Mesendoderm (in vitro differentiated cells): ENCODE measurements around the gene AFG3L2.
A peak's percentile ranks its signal among the peaks of the same experiment; 100 is the strongest.

ENCODE experiments used
- DNase-seq: peaks from one replicate; pipeline ENCODE4 v3.0.0; 2013
- H2AK5ac ChIP-seq: 2 replicates; pipeline ENCODE4 v1.6.1; 2013; ENCODE audit warnings: low read length, inconsistent platforms
- H2BK120ac ChIP-seq: 2 replicates; pipeline ENCODE4 v1.6.1; 2013; ENCODE audit warnings: low read depth, mild to moderate bottlenecking, low read length, moderate library complexity, mixed read lengths
- H2BK15ac ChIP-seq: replicated peaks from 2 replicates; pipeline ENCODE4 v1.6.1; 2013; ENCODE audit warnings: low read depth, mild to moderate bottlenecking, moderate library complexity
- H2BK5ac ChIP-seq: 2 replicates; pipeline ENCODE4 v1.6.1; 2013; ENCODE audit warnings: low read length, inconsistent platforms
- H3K18ac ChIP-seq: 2 replicates; pipeline ENCODE4 v1.6.1; 2013; ENCODE audit warnings: mild to moderate bottlenecking, low read length, mixed read lengths
- H3K23ac ChIP-seq: one replicate; pipeline ENCODE4 v1.6.1; 2013; ENCODE audit warnings: low read length
- H3K27ac ChIP-seq: 2 replicates; pipeline ENCODE4 v1.5.1; 2013; ENCODE audit warnings: low read depth, mild to moderate bottlenecking, inconsistent platforms, low read length, moderate library complexity
- H3K27me3 ChIP-seq: 2 replicates; pipeline ENCODE4 v1.6.1; 2013; ENCODE audit warnings: low read length, control low read depth, mild to moderate bottlenecking, inconsistent platforms; ENCODE audit not compliant: insufficient read depth, poor library complexity
- H3K36me3 ChIP-seq: 2 replicates; pipeline ENCODE4 v1.6.1; 2013; ENCODE audit warnings: low read length, inconsistent platforms; ENCODE audit not compliant: control insufficient read depth, insufficient read depth
- H3K4ac ChIP-seq: one replicate; pipeline ENCODE4 v1.6.1; 2013; ENCODE audit warnings: low read depth, mild to moderate bottlenecking, low read length, moderate library complexity
- H3K4me1 ChIP-seq: 2 replicates; pipeline ENCODE4 v1.6.1; 2013; ENCODE audit warnings: low read depth, low read length, inconsistent platforms; ENCODE audit not compliant: control insufficient read depth
- H3K4me2 ChIP-seq: 2 replicates; pipeline ENCODE4 v1.6.1; 2013; ENCODE audit warnings: low read length
- H3K4me3 ChIP-seq: 2 replicates; pipeline ENCODE4 v1.5.1; 2013; ENCODE audit warnings: mild to moderate bottlenecking, low read length
- H3K56ac ChIP-seq: one replicate; pipeline ENCODE4 v1.6.1; 2013; ENCODE audit warnings: low read length
- H3K79me1 ChIP-seq: 2 replicates; pipeline ENCODE4 v1.6.1; 2013; ENCODE audit warnings: low read length, inconsistent platforms
- H3K79me2 ChIP-seq: 2 replicates; pipeline ENCODE4 v1.6.1; 2013; ENCODE audit warnings: mild to moderate bottlenecking, low read length; ENCODE audit not compliant: control insufficient read depth, insufficient read depth
- H3K9ac ChIP-seq: 2 replicates; pipeline ENCODE4 v1.6.1; 2013; ENCODE audit warnings: low read length, inconsistent platforms
- H4K5ac ChIP-seq: one replicate; pipeline ENCODE4 v1.6.1; 2013; ENCODE audit warnings: low read length
- H4K8ac ChIP-seq: one replicate; pipeline ENCODE4 v1.6.1; 2013; ENCODE audit warnings: low read depth, mild to moderate bottlenecking, control low read depth, low read length, moderate library complexity
- WGBS: extraction: QIAGEN DNeasy Blood & Tissue Kit; methylation state at CpG from one replicate; pipeline ENCODE4 v1.1.7; 2013; ENCODE audit warnings: low lambda C conversion rate, missing lambda C conversion rate; ENCODE audit not compliant: insufficient coverage; ENCODE audit errors: extremely low coverage; 5-methylcytosine and 5-hydroxymethylcytosine counted together

AFG3L2 gene

GRCh38 chr18:12304351-12305210 is 72.4 kb downstream of the AFG3L2 start:
- peaks cover 5% of the 10 kb centered on the region for H3K4me1 ChIP-seq
- H3K79me2 ChIP-seq = peaks cover 7% of the 10 kb centered on the region
- H3K4me3 ChIP-seq = no peak overlapping the region
- H3K23ac ChIP-seq = peak overlapping the region; percentile 80
- H2BK15ac ChIP-seq = no peak overlapping the region
- no peaks in the 10 kb centered on the region for H3K36me3 ChIP-seq
- WGBS = no CpG with 5 or more reads among the region's 19 CpGs
- H3K4ac ChIP-seq = no peak overlapping the region
- H3K27me3 ChIP-seq = no peaks in the 10 kb centered on the region
- no peak overlapping the region for H2AK5ac ChIP-seq
- H3K79me1 ChIP-seq = peaks cover 2% of the 10 kb centered on the region
- H3K9ac ChIP-seq = no peak overlapping the region
- no peak overlapping the region for H4K5ac ChIP-seq
- H3K18ac ChIP-seq = no peak overlapping the region
- no peak overlapping the region for H3K27ac ChIP-seq
- H2BK120ac ChIP-seq = no peak overlapping the region
- H3K4me2 ChIP-seq = no peak overlapping the region
- no peak overlapping the region for H4K8ac ChIP-seq
- DNase-seq = no peak
- H2BK5ac ChIP-seq = no peak overlapping the region
- peak overlapping the region; percentile 25 for H3K56ac ChIP-seq

DNA sequence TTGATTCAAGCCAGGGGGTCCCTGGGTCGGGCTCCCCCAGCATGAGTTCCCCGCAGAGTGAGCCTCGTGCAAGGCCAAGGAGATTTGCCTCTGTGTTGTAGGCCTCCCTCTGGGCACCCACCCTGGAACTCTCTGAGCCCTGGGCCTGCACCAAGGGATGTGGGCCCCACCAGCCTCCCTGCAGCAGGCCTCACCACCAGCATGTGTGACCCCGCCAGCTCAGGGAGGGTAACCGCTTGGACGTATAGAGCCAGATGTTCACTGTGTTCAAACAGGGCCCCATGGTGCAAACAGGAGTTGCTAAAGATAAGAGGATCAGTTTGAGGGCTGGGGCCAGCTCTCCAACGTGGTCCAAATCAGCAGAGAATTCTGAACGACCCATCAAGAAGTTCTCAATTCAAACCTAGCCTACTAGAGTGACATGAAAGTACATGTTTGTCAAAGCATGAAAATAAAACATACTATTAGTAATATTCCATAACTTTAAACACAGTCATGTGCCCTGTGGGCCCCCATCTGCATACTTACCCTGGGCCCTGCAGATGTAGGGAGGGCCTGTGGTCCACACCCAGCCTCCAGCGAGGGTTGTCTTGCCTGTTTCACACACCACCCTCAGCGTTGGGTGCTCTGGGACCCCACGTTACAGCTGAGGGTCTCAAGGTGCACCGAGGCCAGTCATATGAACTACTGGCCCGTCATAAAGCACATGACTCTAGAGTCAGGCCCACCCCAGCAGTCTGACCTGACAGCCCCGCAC is 74.5 kb downstream of the AFG3L2 start:
- no CpG with 5 or more reads among the region's 14 CpGs for WGBS
- no peaks in the 10 kb centered on the region for H3K79me1 ChIP-seq

DNA sequence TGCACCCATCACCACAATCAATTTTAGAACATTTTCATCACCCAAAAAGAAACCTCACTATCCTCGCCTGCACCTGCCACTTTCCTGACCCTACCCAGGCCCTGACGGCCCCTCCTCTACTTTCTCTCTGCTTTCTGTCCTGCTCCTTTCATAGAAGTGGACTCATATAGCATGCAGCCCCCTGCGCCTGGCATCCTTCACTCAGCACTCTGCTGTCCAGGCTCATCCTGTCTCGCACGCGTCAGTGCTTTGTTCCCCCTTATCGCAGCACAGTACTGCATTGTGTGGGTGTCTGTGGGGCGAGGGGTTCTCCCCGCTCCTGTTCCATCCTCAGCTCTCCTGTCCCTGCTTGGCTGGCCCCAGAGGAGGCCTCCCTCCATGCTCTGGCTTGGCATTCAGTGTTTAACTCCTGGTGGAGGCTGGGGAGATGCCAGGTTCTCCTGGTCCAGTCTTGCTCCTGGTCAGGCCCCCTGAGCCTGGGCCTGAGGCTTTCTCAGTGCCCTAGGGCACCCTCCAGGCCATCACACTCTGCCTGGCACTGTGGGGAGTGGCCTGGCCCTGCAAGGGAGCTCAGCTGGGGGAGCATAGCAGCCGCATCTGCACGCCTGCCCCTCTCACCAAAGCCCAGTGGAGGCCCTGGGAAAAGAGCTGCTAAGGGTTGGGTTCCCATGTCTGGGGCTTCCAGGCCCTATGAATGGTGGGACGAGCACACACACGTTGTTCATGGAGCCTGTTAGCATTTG is 75.6 kb downstream of the AFG3L2 start:
- H2BK5ac ChIP-seq = no peak overlapping the region
- no peak overlapping the region for H3K56ac ChIP-seq
- no peak overlapping the region for H2AK5ac ChIP-seq
- H3K4me3 ChIP-seq = no peak overlapping the region
- H4K5ac ChIP-seq = no peak overlapping the region
- H3K9ac ChIP-seq = no peak overlapping the region
- no peak overlapping the region for H3K4me2 ChIP-seq
- no peaks in the 10 kb centered on the region for H3K79me2 ChIP-seq
- DNase-seq = no peak
- H3K27ac ChIP-seq = no peak overlapping the region
- no peak overlapping the region for H4K8ac ChIP-seq
- H3K18ac ChIP-seq = no peak overlapping the region
- H3K36me3 ChIP-seq = no peaks in the 10 kb centered on the region
- H2BK120ac ChIP-seq = no peak overlapping the region
- no peaks in the 10 kb centered on the region for H3K79me1 ChIP-seq
- H3K4ac ChIP-seq = no peak overlapping the region
- no peak overlapping the region for H3K23ac ChIP-seq
- H3K4me1 ChIP-seq = peaks cover 2% of the 10 kb centered on the region
- no CpG with 5 or more reads among the region's 13 CpGs for WGBS
- H2BK15ac ChIP-seq = no peak overlapping the region
- H3K27me3 ChIP-seq = no peaks in the 10 kb centered on the region

More for the DNA sequence above, 74.5 kb downstream of the AFG3L2 start:
- H3K23ac ChIP-seq = no peak overlapping the region
- H2BK15ac ChIP-seq = no peak overlapping the region
- no peak overlapping the region for H3K56ac ChIP-seq
- H3K9ac ChIP-seq = no peak overlapping the region
- peaks cover 5% of the 10 kb centered on the region for H3K4me1 ChIP-seq
- H3K79me2 ChIP-seq = no peaks in the 10 kb centered on the region
- H3K4ac ChIP-seq = no peak overlapping the region
- no peak overlapping the region for H3K18ac ChIP-seq
- H2AK5ac ChIP-seq = no peak overlapping the region
- DNase-seq = no peak
- no peaks in the 10 kb centered on the region for H3K27me3 ChIP-seq
- H4K5ac ChIP-seq = no peak overlapping the region
- no peak overlapping the region for H4K8ac ChIP-seq
- H3K4me2 ChIP-seq = no peak overlapping the region
- H3K27ac ChIP-seq = no peak overlapping the region
- no peak overlapping the region for H2BK120ac ChIP-seq
- H3K4me3 ChIP-seq = no peak overlapping the region
- no peak overlapping the region for H2BK5ac ChIP-seq
- H3K36me3 ChIP-seq = no peaks in the 10 kb centered on the region

DNA sequence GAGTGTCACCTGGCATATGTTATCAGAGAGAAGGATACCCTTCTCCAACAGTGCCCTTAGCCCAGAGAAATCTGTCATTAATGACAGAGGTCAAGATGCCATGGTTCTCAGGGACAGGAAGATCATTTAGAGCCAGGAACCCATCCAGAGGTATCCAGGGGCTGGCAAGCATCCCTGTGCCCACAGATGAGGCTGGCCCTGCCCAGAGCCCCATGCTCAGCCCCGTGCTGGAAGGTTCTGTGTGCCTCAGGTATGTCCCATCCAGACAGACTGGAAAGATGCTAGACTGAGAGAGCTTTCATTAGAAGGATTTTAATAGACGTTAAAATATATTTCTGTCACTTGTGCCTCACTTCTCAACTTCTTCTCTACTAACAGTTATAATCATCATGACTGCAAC is 77.2 kb downstream of the AFG3L2 start:
- WGBS = no CpG with 5 or more reads among the region's 2 CpGs
- no peak overlapping the region for H3K4me2 ChIP-seq
- H3K79me1 ChIP-seq = no peaks in the 10 kb centered on the region
- DNase-seq = no peak
- no peak overlapping the region for H3K4ac ChIP-seq
- no peaks in the 10 kb centered on the region for H3K79me2 ChIP-seq
- no peak overlapping the region for H3K9ac ChIP-seq
- no peak overlapping the region for H3K18ac ChIP-seq
- no peak overlapping the region for H2BK15ac ChIP-seq
- H3K56ac ChIP-seq = no peak overlapping the region
- no peaks in the 10 kb centered on the region for H3K36me3 ChIP-seq
- no peak overlapping the region for H3K4me3 ChIP-seq
- no peaks in the 10 kb centered on the region for H3K27me3 ChIP-seq
- H3K27ac ChIP-seq = no peak overlapping the region
- no peak overlapping the region for H4K8ac ChIP-seq
- no peak overlapping the region for H2AK5ac ChIP-seq
- no peaks in the 10 kb centered on the region for H3K4me1 ChIP-seq
- no peak overlapping the region for H2BK120ac ChIP-seq
- no peak overlapping the region for H2BK5ac ChIP-seq
- H3K23ac ChIP-seq = no peak overlapping the region
- H4K5ac ChIP-seq = no peak overlapping the region

DNA sequence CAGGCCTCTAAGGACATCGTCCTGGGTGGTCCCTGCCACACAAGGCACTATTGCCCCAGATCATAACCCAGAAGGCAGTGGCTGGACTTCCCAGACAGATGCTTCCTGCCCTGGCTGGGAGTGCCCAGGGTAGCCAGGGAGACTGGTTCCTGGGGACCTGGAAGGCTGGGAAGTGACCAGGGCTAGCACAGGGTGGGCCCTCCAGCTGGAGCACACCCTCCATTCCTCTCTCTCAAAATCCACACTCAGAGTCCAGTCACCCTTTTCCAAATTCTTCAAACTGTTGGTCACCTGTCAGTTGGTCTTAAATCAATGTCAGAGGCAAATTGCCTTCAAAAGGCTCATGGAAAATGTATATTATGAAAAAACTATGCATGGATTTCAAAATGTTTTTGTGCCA is 80.6 kb downstream of the AFG3L2 start:
- Histone ChIP-seq H3K4ac (no peak overlapping the region), H2BK5ac (no peak overlapping the region), H3K4me3 (no peak overlapping the region), H3K4me2 (no peak overlapping the region), H3K79me2 (no peaks in the 10 kb centered on the region), H4K5ac (no peak overlapping the region), H3K79me1 (no peaks in the 10 kb centered on the region), H4K8ac (no peak overlapping the region), H2BK120ac (no peak overlapping the region), H3K18ac (no peak overlapping the region), H2BK15ac (no peak overlapping the region), H2AK5ac (no peak overlapping the region), H3K27ac (no peak overlapping the region), H3K23ac (no peak overlapping the region), H3K4me1 (no peaks in the 10 kb centered on the region), H3K27me3 (no peaks in the 10 kb centered on the region), H3K56ac (no peak overlapping the region), H3K9ac (no peak overlapping the region), H3K36me3 (no peaks in the 10 kb centered on the region)
- DNase-seq = no peak
- WGBS = no CpG with 5 or more reads among the region's 1 CpG
